Measurements from ENCODE around the gene ASB12.
"Not testable (repeated sequence)": the region's sequence is repeated elsewhere in the genome, so short reads cannot be mapped to it uniquely, and the experiment has no call there.

The ASB12 gene

GRCh38 chrX:64230123-64230970, at the start of gene ASB12:
Gene ASB12, minus strand, starts transcription at chrX:64230607. Its CDS starts 4,957 bp downstream, at chrX:64225650.
- no peak for DNase-seq (ENCODE audit: low read depth, low spot score)

- DNase-seq (ENCODE audit: low read depth, low spot score), result no peak
Observed at GRCh38 chrX:64265265-64265664, 34.9 kb upstream of the ASB12 start.

- no peak for DNase-seq (ENCODE audit: low read depth, low spot score)
Observed at GRCh38 chrX:64229154-64229553, 1.3 kb downstream of the ASB12 start.

- no peak for DNase-seq (ENCODE audit: low read depth, low spot score)
Observed at GRCh38 chrX:64218023-64218422, 12.4 kb downstream of the ASB12 start.

GRCh38 chrX:64213989-64214388, 16.4 kb downstream of the ASB12 start:
- DNase-seq (ENCODE audit: low read depth, low spot score), result not testable (repeated sequence)

- DNase-seq (ENCODE audit: low read depth, low spot score), result no peak
Observed at GRCh38 chrX:64206556-64207162, 23.7 kb downstream of the ASB12 start.

- peak; percentile 59 for DNase-seq (ENCODE audit: low read depth, low spot score)
Observed at GRCh38 chrX:64205735-64206501, 24.5 kb downstream of the ASB12 start.

- no peak for DNase-seq (ENCODE audit: low read depth, low spot score)
Observed at GRCh38 chrX:64205441-64205734, 25.0 kb downstream of the ASB12 start, which contains the start of gene AMER1. Gene AMER1, minus strand, starts transcription at chrX:64205708. Its CDS starts 12,422 bp downstream, at chrX:64193286.

GRCh38 chrX:64204701-64205440, 25.5 kb downstream of the ASB12 start:
- DNase-seq (ENCODE audit: low read depth, low spot score), result no peak

- no peak for DNase-seq (ENCODE audit: low read depth, low spot score)
Observed at GRCh38 chrX:64204252-64204651, 26.2 kb downstream of the ASB12 start.

- no peak for DNase-seq (ENCODE audit: low read depth, low spot score)
Observed at GRCh38 chrX:64202808-64203325, 27.5 kb downstream of the ASB12 start.

GRCh38 chrX:64198036-64198435, 32.4 kb downstream of the ASB12 start:
- no peak for DNase-seq (ENCODE audit: low read depth, low spot score)

GRCh38 chrX:64196606-64197005, 33.8 kb downstream of the ASB12 start:
- no peak for DNase-seq (ENCODE audit: low read depth, low spot score)

- no peak for DNase-seq (ENCODE audit: low read depth, low spot score)
Observed at GRCh38 chrX:64195862-64196261, 34.5 kb downstream of the ASB12 start.

- no peak for DNase-seq (ENCODE audit: low read depth, low spot score)
Observed at GRCh38 chrX:64192673-64193072, 37.7 kb downstream of the ASB12 start.

GRCh38 chrX:64192040-64192439, 38.4 kb downstream of the ASB12 start:
- DNase-seq (ENCODE audit: low read depth, low spot score), result no peak

- no peak for DNase-seq (ENCODE audit: low read depth, low spot score)
Observed at GRCh38 chrX:64191281-64192010, 39.0 kb downstream of the ASB12 start.

GRCh38 chrX:64190136-64190740, 40.2 kb downstream of the ASB12 start:
- no peak for DNase-seq (ENCODE audit: low read depth, low spot score)

GRCh38 chrX:64188901-64189300, 41.5 kb downstream of the ASB12 start:
- no peak for DNase-seq (ENCODE audit: low read depth, low spot score)

GRCh38 chrX:64187762-64188150, 42.7 kb downstream of the ASB12 start:
- no peak for DNase-seq (ENCODE audit: low read depth, low spot score)

Measured in activated naive CD8-positive, alpha-beta T cell treated with anti-CD3 and anti-CD28 coated beads, Interleukin-2, amount 50 U/mL, for 16 hours (primary cell).